GM19099 (cell line): ENCODE results near the gene CYP27B1.

Experiments used
- POLR2A ChIP-seq: IDR thresholded peaks from 3 replicates; pipeline ENCODE4 v1.6.1; 2011; ENCODE audit warnings: low read depth; ENCODE audit not compliant: insufficient read length; ENCODE audit errors: extremely low read depth

Gene CYP27B1

DNA sequence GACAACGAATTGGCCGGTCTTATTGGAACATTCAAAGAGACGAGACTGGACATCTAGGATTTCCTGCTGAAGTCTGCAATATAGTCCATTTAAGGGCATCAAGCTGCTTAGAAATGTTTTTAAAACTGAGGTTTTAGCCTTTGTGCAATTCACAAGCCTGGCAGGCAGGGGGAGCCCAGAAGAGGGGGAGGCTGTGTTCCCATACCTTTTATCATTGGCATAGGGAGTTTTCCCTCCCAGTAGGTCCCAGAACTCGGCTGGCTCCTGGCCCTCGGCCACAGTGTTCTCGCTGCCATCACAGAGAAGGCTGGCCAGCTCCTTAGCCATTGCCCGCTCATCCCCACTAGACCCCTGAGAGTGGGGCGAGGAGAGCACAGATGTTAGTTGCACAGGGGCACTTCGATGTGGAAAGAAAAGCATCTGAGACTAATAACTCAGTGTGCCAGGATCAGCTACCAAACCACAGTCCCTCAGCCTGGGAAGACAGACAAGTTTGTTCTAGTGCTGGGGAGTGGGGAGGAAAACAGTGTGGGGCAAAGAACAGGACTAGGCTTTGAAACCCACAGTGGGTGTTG is 36.5 kb upstream of the CYP27B1 start:
- TF ChIP-seq POLR2A = no peak

- TF ChIP-seq POLR2A = no peak
Observed at GRCh38 chr12:57802607-57803006, 35.7 kb upstream of the CYP27B1 start.

DNA sequence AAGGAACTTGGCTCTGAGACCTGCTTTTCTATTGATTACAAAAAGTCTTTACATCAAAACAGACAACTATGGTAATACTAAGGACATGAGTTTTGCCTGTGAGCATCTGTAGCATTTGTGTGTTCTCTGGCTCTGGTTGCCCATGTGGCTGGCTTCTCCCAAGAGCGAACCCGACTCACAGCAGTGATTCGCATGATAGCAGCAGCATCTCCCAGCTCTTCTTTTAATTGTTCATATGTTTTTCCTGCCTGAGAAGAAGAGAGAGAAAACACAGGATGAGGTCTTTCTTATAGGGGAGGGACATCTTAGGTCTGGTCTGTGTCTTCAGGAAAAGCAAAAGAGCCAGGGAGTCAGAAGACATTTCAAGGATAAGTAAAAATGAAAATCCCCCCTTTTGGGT is 34.1 kb upstream of the CYP27B1 start:
- TF ChIP-seq POLR2A = no peak

DNA sequence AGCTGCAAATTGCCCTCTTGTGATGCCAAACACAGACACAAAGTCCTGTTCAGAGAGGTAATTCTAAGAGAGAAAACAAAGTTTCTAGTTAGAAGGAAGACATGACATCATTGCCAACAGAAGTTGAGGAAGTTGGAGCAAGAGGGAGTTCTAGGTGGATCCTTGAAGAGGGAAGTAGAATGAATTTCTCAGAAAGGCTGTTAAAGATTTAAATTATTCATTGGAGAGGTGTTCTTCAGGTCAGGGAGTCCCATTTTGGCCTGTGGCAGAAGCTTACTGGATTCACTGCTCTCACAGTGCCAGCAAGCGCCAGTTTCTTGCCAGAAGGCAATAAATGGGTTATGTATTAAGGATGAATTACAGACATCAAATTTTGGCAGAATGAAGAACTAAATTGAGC is 31.1 kb upstream of the CYP27B1 start:
- no peak for TF ChIP-seq POLR2A

- no peak for TF ChIP-seq POLR2A
Observed at GRCh38 chr12:57796996-57797395, 30.1 kb upstream of the CYP27B1 start.

- TF ChIP-seq POLR2A = no peak
Observed at GRCh38 chr12:57795354-57795753, 28.5 kb upstream of the CYP27B1 start.

DNA sequence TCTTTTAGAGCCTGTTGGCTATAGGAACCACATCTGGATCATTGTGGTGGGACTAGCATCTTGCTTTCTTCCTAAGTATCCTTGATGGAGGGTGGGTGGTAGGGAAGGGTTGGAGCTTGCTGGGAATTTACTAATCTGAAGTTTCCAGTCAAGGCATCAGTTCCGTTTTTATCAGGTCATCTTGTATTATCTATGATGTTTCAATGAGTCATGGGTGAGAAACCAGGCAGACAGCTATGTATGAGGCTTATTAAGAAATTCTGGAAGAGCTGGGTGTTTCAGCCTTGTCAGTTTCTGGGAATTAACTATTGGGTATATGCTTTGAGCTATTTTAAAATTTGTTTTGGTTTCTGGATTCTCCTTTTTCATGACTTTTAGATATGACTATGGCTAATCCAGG is 27.0 kb upstream of the CYP27B1 start:
- no peak for TF ChIP-seq POLR2A

GRCh38 chr12:57783861-57784260 is 17.0 kb upstream of the CYP27B1 start:
- no peak for TF ChIP-seq POLR2A

- TF ChIP-seq POLR2A = no peak
Observed at GRCh38 chr12:57783466-57783801, 16.6 kb upstream of the CYP27B1 start.

GRCh38 chr12:57782608-57783465 is 16.0 kb upstream of the CYP27B1 start, which contains the start of gene TSFM:
TSS of gene TSFM (plus strand) at chr12:57782787. CDS start at chr12:57782802, 15 bp downstream.
- peak; percentile 90 for TF ChIP-seq POLR2A

GRCh38 chr12:57782243-57782607 is 15.3 kb upstream of the CYP27B1 start:
- no peak for TF ChIP-seq POLR2A

GRCh38 chr12:57781801-57782200 is 14.9 kb upstream of the CYP27B1 start:
- TF ChIP-seq POLR2A = no peak

GRCh38 chr12:57781244-57781643 is 14.4 kb upstream of the CYP27B1 start:
- no peak for TF ChIP-seq POLR2A

GRCh38 chr12:57780284-57780897 is 13.5 kb upstream of the CYP27B1 start:
- TF ChIP-seq POLR2A = no peak

GRCh38 chr12:57779736-57780135 is 12.9 kb upstream of the CYP27B1 start:
- TF ChIP-seq POLR2A = no peak

DNA sequence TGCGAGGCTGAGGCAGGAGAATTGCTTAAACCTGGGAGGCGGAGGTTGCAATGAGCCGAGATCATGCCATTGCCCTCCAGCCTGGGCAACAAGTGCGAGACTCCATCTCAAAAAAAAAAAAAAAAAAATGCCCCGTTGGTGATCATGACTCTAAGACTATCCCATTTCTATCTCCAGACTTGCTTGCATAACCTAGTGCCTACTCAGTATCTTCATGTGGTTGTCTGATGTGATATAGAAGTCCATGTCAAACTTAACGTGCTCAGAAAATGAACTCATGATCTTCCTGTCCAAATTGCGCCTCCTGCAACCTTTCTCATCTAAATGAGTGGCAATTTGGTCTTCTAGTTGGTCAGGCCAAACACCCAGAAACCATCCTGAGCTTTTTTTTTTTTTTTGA is 11.0 kb upstream of the CYP27B1 start:
- TF ChIP-seq POLR2A = no peak
